T-helper 1 cell (primary cell): ENCODE measurements around the gene GPC3.

Experiments
- DNase-seq, 5 donors: peaks; one replicate each; pipeline ENCODE4 v3.0.0-alpha.2; 2012 to 2020

The GPC3 gene

DNA sequence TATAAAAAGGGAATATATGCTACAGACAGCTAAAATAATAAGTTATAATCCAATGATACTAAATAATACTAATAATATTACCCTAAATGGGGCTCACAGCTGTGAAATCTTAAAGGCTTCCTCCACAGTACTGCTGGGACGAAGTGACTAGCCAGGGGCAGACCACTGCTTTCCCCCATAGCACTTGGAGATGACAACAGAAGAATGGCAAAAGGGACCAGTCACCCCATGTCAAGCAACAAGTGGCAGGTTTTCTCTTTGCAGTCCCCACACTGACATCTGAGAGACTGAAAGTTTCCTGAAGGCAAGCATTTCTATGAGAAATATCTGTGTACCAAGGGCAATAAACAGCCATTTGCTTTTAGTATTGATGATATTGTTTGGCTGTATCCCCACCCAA is 396.6 kb downstream of the GPC3 start:
- DNase-seq: no peak

DNA sequence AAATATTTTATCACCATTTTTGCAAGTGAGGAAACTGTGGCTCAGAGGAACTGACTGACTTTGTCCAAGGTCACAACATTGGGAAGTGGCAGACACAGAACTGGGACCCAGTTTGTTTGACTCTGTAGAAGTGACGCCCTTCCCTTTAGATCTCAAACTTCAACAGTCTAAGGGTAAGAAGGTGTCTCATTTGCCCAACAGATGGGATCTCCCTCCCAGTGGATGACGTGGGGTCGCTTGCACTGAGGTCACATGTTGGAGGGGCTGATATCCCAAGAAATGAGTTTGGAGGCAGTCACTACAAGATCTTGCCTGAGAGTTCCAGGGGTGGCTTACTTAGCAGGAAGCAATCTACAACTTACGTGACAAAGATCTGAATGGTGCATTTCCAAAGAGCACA is 397.6 kb downstream of the GPC3 start:
- no peak for DNase-seq

- DNase-seq: no peak
These were observed 398.3 kb downstream of the GPC3 start for GRCh38 chrX:133587071-133587470.

- DNase-seq: no peak
These were observed 399.0 kb downstream of the GPC3 start for GRCh38 chrX:133586443-133586842.

GRCh38 chrX:133583825-133584224 is 401.6 kb downstream of the GPC3 start:
- DNase-seq: no peak

DNA sequence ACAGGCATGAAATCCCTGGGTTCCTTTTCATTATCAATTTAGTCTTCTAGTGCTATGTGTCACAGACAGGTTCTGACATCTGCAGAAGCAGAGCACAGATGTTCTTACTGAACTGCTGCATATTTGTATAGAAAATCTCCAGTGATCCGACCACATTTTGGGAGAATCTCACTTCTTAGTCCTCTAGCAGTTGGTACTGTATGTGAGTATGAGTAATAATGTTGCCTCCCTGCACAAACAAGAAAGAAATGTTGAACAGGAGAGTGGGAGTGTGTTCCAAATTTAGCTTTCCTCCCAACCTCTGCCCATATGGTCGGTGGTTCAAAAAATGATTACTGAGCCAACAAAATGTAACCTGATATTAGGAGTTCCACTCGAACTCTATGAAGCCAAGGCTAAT is 404.8 kb downstream of the GPC3 start:
- no peak for DNase-seq

GRCh38 chrX:133579631-133580030 is 405.8 kb downstream of the GPC3 start:
- DNase-seq: no peak

DNA sequence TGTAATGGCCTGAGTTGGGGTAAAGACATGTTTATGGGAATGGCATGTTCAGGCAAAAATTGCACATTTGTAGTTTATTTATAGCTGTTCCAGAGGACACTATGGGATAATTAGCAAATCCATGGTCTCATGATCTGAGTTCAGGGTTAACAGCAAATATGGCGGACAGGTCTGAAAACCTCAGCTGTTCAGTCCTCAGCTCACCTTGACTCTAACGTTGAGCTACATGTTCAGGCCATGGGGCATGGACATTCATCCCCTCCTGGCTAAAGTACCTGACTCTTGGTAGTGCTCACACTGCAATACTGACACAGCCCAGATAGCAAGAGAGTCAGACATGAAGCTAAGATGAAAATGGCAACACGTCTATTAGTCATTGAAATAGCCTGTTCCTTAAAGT is 408.5 kb downstream of the GPC3 start:
- no peak for DNase-seq

DNA sequence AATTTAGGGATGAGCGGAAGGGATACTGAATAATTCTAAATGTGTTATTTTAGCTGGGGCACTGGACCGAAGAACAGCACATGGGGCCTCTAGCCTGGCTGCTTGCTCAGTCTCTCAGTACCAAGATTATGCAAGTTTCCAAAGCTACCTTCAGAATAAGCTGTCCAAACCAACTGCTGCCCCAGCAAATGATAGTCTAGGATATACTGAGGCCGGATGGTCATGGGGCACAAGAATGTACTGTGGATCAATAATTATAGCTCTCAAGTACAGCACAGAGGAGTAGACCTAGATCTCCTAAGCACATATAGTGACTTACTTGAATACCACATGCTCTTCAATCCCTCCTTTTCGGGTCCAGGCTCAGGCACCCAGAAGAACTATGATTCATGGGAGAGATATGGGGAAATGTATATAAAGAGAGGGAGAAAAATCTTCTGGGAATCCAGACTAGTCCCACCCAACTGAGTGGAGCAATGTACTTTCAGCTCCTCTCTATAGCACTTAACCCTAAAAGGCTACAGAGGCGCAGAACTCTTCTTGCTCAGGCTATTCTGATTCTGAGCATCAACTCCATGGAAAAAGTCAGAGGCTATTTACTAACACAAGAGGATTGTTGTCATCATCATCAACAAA is 409.8 kb downstream of the GPC3 start:
- DNase-seq: no peak

- no peak for DNase-seq
These were observed 410.7 kb downstream of the GPC3 start for GRCh38 chrX:133574716-133575115.

DNA sequence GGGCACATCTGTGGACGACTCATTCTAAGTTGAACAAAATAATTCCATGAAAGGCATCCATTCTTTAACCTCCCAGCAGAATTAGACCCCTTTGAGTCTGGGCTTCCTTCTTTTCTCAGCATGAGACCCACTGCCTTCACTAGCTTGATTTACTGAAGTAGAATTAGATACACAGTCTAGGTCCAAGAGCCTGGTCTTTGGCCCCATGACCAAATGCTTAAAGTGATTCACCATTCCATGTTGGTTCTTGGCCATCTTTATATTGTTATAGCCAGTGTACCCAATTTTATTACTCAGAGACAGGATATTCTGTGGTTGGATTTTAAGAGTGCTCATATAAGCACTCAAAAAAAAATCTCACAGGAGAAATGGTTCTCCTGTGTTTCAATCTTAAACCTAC is 414.8 kb downstream of the GPC3 start:
- no peak for DNase-seq

DNA sequence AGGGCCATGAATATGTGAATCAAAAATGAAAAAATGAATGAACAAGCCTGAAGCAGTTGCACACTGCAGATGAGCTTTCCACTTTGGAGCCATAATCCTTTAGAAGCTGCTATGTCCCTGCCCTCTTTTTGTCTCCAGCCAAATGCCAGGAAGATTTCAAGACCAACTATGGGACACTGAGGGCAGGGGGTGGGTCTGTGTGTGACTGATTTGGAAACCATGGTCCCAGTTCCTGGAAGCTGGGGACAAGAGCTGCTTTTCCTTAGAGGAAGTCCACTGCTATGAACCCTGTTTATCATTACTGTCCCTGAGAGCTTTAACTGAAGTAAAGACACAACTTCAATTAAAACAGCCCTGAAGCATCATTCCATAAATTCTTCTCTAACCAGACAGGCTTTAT is 416.2 kb downstream of the GPC3 start:
- DNase-seq: no peak

GRCh38 chrX:133568109-133568508 is 417.3 kb downstream of the GPC3 start:
- no peak for DNase-seq

- DNase-seq: no peak
These were observed 418.5 kb downstream of the GPC3 start for GRCh38 chrX:133566876-133567275.

GRCh38 chrX:133563705-133564104 is 421.7 kb downstream of the GPC3 start:
- DNase-seq: no peak

DNA sequence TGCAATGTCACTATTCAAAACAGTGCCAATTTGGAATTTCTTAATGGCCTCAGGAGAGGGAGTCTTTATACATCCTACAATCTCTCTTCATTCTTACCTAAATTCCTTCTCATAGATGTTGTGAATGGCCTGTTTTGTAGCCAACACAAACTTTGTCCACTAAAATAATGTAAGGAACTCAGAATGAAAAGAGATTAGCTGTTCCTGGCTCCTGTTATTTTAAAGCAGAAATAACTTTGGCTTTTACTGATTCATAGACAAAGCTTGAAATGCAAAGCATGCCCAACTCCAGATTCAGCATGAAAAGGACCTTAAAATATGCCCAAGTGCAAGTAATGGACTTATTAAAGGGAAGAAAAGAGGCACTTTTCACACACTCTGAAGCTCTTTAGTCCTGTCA is 424.1 kb downstream of the GPC3 start:
- DNase-seq: no peak

GRCh38 chrX:133559909-133560308 is 425.5 kb downstream of the GPC3 start:
- DNase-seq: no peak

GRCh38 chrX:133555782-133556458 is 429.5 kb downstream of the GPC3 start:
- no peak for DNase-seq

GRCh38 chrX:133550665-133551485 is 434.5 kb downstream of the GPC3 start:
- no peak for DNase-seq

GRCh38 chrX:133549295-133549933 is 436.0 kb downstream of the GPC3 start:
- no peak for DNase-seq

- no peak for DNase-seq
These were observed 439.0 kb downstream of the GPC3 start for GRCh38 chrX:133546441-133546840.

DNA sequence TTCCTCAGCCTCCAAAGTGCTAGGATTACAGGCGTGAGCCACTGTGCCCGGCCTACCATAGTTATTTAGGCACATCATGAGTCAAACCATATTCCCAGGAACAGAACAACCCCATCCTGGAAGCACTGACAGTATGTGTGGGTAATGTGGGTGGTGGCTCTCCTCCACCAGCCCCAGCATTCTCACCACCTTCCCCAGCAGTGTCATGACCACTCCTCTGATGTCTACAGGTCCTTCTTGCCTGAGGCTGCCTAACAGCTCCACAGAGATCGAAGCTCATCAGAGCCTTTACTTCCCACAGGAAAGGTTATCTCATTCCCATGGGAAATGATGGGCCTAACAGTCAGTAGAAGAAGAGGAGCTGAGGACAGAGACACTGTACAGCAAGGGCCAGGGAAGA is 440.6 kb downstream of the GPC3 start:
- no peak for DNase-seq

GRCh38 chrX:133544115-133544514 is 441.3 kb downstream of the GPC3 start:
- no peak for DNase-seq

GRCh38 chrX:133543654-133544053 is 441.7 kb downstream of the GPC3 start:
- DNase-seq: no peak
